ENCODE results near the gene RPS19BP1.
A peak's percentile ranks its signal among the peaks of the same experiment; 100 is the strongest.

RPS19BP1 gene, protein sequence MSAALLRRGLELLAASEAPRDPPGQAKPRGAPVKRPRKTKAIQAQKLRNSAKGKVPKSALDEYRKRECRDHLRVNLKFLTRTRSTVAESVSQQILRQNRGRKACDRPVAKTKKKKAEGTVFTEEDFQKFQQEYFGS

GRCh38 chr22:39532215-39533073, at the start of gene RPS19BP1:
TSS of gene RPS19BP1 (minus strand) at chr22:39532748. CDS start at chr22:39532738, 10 bp downstream.
- Histone ChIP-seq H3K36me3 (peaks cover 31% of the 10 kb centered on the region), H3K4me1 (ENCODE audit: control insufficient read depth in 1 of 2, insufficient read depth in 1 of 2, low read depth in 1 of 2, low read length in 1 of 2) (peaks cover 64 to 69% of the 10 kb centered on the region in 2 experiments), H3K4me3 (ENCODE audit: low read depth in 1 of 2, low read length in 1 of 2) (peak within 1 kb of the TSS; percentile 86 to 90), H3K27ac (peak within 1 kb of the TSS; percentile 94), H3K27me3 (no peaks in the 10 kb centered on the region), H3K9me3 (no peaks in the 10 kb centered on the region)
- peak; percentile 46 for TF ChIP-seq CTCF (IDR thresholded peaks at IDR 0.05)

GRCh38 chr22:39581303-39581702, 48.8 kb upstream of the RPS19BP1 start:
- H3K27me3 ChIP-seq: peaks cover 59% of the 10 kb centered on the region
- no peak overlapping the region for H3K4me3 ChIP-seq (ENCODE audit: low read depth in 1 of 2, low read length in 1 of 2)
- H3K36me3 ChIP-seq: no peaks in the 10 kb centered on the region
- H3K9me3 ChIP-seq: no peaks in the 10 kb centered on the region
- TF ChIP-seq CTCF (IDR thresholded peaks at IDR 0.05): no peak
- no peaks in the 10 kb centered on the region for H3K4me1 ChIP-seq (ENCODE audit: control insufficient read depth in 1 of 2, insufficient read depth in 1 of 2, low read depth in 1 of 2, low read length in 1 of 2)
- H3K27ac ChIP-seq: no peak overlapping the region

DNA sequence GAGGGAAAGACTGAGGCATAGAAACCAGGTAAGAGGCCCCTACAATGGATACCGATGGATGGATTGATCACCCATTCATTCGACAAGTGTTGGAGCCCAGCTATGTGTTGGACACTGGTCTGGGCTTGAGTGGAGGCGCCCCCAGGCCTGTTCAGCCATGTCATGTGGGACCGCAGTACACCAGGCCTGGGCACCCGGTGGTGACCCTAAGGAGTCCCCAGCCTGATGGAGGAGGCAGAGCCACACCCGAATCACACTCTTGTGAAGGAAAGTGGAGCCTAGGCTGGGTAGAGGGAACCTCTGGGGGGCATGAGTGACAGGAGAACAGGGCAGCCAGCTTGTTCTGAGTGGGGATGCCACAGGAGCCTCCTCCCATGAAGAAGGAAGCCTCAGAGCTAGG, 48.2 kb upstream of the RPS19BP1 start:
- H3K36me3 ChIP-seq: no peaks in the 10 kb centered on the region
- H3K4me3 ChIP-seq (ENCODE audit: low read depth in 1 of 2, low read length in 1 of 2): no peak overlapping the region
- no peaks in the 10 kb centered on the region for H3K9me3 ChIP-seq
- no peak overlapping the region for H3K27ac ChIP-seq
- H3K27me3 ChIP-seq: peaks cover 64% of the 10 kb centered on the region
- no peak for TF ChIP-seq CTCF (IDR thresholded peaks at IDR 0.05)
- no peaks in the 10 kb centered on the region for H3K4me1 ChIP-seq (ENCODE audit: control insufficient read depth in 1 of 2, insufficient read depth in 1 of 2, low read depth in 1 of 2, low read length in 1 of 2)

- Histone ChIP-seq H3K4me3 (ENCODE audit: low read depth in 1 of 2, low read length in 1 of 2) (no peak overlapping the region), H3K4me1 (ENCODE audit: control insufficient read depth in 1 of 2, insufficient read depth in 1 of 2, low read depth in 1 of 2, low read length in 1 of 2) (no peaks in the 10 kb centered on the region), H3K27me3 (peaks cover 65% of the 10 kb centered on the region), H3K27ac (no peak overlapping the region), H3K9me3 (no peaks in the 10 kb centered on the region), H3K36me3 (no peaks in the 10 kb centered on the region)
- no peak for TF ChIP-seq CTCF (IDR thresholded peaks at IDR 0.05)
These were observed 47.5 kb upstream of the RPS19BP1 start for GRCh38 chr22:39580006-39580441.

DNA sequence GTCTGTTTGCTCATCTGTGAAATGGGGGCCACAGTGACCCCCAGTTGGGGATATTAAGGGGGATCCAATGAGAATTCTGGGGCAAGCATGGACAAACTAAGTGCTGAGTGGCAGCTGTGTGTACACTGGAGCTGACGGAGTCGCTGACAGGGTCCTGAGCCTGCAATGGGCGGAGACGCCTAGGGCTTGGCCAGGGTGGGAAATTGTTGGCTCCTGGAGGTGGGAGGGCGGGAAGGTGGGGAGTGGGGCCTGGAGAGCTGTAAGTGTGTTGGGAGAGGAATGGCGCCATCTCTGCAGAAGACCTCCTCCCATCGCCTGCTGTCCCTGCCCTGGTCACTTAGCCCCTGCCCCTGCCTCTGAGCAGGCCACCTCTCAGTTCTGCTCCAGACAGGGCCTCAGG, 45.4 kb upstream of the RPS19BP1 start:
- H3K9me3 ChIP-seq: no peaks in the 10 kb centered on the region
- H3K27ac ChIP-seq: no peak overlapping the region
- H3K4me3 ChIP-seq (ENCODE audit: low read depth in 1 of 2, low read length in 1 of 2): no peak overlapping the region
- TF ChIP-seq CTCF (IDR thresholded peaks at IDR 0.05): no peak
- no peaks in the 10 kb centered on the region for H3K4me1 ChIP-seq (ENCODE audit: control insufficient read depth in 1 of 2, insufficient read depth in 1 of 2, low read depth in 1 of 2, low read length in 1 of 2)
- H3K36me3 ChIP-seq: no peaks in the 10 kb centered on the region
- peaks cover 56% of the 10 kb centered on the region for H3K27me3 ChIP-seq
